Stimulated activated CD8-positive, alpha-beta memory T cell treated with anti-CD3 and anti-CD28 coated beads, Interleukin-2, amount 100 ng/mL, for 1 hour (primary cell): ENCODE data around the gene MAJIN.
A peak's percentile ranks its signal among the peaks of the same experiment; 100 is the strongest.

Experiments
- DNase-seq, 2 donors: peaks; one replicate each; pipeline ENCODE4 v3.0.0-alpha.2; 2020; ENCODE audit warnings: low read depth in 2 of 2

MAJIN gene

DNA sequence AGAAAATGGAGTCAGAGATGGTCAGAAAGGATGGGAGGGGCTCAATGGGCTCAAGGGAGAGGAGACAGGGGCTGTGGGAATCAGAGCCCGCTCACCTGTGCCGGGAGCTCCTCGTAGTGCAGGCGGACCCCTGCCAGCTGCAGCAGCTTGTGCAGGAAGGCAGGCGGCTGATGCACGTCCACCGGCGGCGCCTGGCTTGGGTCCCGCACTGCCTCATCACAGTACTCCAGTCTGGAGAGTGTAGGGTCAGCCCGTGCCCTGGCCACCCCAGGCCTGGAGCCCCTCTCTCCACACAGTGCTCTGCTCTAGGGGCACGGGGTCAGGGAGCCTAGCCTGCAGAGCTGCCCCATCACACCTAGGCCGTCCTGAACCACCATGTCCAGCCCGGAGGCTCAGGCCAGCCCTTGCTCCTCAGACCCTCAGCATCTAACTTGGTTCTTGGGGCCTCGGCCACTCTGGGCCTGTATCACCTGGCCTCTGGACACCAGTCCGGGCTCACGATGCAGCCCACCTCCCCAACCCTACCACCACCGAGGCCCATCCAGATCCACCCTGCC lies 58.7 kb downstream of the MAJIN start:
- DNase-seq: no peak

DNA sequence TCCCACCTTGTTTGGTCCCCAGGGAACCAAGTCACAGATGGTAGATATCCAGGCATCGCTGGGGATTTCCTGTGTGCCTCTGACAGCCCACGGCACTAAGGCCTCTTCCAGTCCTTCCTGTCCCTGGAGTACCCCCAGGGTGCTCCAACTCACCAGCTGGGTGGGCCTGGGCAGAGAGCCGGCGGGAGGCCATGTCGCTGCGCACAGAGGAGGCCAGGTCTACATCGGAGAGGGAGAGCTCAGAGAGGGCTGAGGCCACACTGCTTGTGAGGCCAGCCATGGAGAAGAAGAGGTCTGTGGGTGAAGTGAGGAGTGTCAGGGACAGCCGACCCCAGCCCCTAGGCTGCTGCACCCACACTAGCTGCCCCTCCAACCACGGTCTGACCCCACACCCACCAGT lies 60.2 kb downstream of the MAJIN start:
- DNase-seq: no peak

DNA sequence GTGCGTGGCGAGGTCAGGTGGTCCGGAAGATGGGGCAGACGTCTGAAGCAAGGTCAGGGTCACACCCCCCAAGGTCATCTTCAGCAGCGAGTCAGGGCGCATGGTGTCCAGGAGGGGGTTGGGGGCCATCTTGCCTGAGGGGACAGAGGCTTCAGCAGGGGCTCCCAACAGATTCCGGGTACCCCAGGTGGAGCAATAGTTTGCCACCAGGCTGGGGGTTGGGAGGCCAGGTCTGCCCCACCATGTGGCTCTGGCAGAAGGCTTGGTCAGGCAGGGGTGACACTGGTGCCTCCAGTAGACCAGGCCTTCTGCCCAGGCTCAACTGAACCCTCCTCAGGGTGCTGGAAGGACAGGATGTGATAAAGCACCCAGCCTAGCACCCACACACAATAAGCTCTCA lies 60.8 kb downstream of the MAJIN start:
- DNase-seq: no peak

DNA sequence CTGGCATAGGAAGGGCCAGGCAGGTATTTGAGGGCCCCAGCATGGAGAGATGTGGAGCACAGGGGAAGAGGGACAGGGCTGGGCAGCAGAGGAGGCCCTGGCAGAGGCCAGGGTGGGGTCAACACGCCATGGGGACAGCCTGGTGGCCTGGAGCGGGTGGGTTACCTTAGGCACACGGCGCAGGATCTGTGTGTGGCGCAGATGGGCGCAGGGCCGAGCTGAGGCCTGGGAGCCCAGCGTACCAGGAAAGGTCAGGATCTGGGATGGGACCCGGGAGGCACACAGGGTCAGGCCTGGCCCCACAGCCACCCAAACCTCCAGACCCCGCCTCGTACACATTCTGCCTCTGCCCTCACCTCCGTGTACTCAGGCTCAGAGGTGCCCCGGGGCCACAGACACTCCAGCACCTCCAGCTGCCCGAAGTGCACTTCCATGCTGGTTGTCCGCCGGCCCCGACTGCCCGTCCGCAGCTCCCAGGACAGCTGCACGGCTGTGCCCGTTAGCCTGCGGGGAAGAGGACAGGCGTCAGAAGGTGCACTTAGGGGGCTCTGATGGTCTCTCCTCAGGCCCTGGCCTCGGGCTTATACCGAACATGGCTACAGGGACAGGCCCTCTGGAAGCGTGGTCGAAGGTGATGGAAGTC lies 61.3 kb downstream of the MAJIN start:
- DNase-seq: no peak

DNA sequence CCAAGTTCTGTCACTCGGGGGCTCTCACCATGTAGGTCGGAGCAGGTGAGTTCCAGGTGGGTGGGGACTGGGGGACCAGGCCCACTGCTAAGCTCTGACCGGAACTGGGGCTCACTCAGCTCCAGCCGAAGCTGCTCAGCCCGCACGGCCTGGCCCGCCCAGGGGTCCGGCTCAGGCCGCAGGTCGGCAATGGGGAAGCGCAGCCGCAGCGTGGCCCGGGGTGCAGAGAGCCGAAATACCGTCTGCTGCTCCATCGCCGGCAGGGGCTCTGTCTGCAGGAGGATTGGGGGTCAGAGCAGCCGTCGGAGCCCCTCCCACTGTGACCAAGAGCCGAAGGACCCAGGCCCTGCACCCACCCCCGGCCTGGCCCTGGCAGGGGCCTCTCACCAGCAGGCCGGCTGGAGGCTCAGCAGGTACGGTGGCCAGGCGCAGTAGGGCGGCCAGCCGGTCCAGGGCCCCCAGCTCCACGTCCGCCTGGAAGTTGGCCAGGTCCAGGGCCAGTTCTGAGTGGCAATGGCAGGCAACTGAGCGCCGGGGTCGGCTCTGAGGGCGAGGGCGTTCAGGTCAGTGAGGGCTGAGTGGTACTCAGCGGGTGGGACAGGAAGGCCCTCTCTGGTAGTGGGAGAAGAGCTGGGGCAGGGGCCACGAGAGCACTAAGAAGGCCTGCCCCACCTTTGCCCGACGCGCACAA lies 62.1 kb downstream of the MAJIN start:
- DNase-seq: no peak

DNA sequence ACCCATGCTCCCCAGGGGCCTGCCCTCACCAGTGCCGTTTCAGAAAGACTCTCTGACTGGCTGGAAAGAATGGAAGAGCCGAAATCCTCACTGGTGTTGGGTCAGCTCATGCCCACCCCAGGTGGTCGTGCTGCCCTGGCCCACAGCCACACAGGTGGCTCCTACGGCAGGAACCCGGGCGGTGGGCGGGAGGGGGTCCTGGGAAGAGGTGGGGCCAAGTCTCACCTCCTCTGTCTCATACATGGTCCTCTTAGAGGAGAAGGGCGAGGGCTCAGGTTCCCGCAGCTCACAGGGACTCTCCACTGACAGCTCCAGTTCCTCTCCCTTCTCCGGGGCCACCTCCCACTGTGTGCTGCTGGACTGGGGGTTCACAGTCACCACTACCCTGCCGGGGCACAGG lies 63.1 kb downstream of the MAJIN start:
- no peak for DNase-seq

DNA sequence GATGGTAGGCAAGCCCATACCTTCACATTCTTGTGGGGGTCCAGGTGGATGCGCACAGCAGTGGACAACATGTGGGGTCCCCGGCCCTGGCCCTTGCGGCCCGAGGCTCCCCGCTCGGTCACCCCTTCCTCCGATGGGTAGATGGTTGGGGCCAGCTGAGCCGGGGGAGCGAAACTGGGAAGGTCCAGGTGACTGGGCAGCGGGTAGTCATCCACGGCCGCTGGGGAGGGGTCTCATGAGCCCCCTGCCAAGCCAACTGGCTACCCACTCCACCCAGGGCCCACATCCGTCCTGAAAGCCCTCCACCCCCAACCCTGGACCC lies 65.6 kb downstream of the MAJIN start:
- no peak for DNase-seq

DNA sequence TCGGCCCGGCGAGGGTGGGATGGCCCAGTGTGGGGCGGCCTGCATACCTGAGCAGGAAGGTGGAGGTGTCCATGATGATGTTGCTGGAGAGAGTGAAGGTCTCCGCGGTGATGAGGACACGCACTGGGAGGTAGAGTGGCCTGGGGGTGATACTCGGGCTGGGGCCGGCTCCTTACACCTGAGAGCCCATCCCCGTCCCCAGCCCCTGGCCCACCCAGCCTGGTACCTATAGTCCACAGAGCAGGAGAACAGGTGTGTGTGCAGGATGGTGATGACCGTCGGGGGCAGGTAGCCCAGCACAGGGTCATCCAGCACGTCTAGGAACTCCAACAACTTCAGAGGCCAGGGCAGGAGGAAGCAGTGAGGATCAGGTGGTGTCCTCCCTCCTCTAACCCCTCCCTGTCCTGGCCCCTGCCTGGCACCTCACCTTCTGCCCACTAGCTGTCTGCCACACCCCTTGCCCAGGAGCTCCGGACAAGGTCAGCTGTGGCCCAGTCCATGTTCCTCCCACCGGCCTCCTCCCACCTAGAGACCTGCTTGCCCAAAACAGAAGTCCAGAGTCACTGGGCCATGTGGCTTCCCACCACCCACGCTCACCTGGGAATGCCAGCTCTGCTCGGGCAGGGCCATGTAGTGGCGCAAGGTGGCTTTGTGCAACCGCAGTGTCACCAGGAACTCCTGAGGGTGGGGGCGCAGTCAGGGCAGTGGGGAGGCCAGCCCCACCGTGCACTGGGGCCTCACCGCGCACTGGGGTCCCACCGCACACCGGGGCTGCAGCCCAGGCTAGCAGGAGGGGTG lies 66.2 kb downstream of the MAJIN start:
- no peak for DNase-seq

DNA sequence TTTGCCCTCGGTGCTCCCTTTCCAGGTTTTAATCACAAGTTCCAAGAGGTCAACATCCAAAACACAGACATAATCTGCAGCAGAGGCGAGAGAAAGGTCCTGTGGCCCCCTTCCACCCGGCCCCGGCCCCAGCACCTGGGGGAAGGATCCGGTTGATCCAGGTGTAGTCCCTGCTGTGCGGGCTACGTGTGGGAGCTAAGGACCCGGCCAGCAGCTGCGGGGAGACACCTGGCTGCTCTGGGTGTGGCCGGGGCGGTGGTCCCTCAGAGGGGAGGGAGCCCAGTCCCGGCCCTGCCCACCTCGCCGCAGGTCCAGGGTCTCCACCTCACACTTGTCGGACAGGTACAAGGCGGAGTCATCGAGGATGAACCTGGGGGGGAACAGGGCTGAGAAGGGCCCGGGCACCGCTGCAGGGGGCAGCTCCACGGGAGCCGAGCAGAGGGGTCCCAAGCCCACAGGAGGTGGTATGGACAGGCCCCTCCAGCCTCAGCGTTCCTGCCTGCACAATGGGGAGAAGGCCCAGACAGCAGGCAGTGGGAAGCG lies 68.5 kb downstream of the MAJIN start:
- no peak for DNase-seq

DNA sequence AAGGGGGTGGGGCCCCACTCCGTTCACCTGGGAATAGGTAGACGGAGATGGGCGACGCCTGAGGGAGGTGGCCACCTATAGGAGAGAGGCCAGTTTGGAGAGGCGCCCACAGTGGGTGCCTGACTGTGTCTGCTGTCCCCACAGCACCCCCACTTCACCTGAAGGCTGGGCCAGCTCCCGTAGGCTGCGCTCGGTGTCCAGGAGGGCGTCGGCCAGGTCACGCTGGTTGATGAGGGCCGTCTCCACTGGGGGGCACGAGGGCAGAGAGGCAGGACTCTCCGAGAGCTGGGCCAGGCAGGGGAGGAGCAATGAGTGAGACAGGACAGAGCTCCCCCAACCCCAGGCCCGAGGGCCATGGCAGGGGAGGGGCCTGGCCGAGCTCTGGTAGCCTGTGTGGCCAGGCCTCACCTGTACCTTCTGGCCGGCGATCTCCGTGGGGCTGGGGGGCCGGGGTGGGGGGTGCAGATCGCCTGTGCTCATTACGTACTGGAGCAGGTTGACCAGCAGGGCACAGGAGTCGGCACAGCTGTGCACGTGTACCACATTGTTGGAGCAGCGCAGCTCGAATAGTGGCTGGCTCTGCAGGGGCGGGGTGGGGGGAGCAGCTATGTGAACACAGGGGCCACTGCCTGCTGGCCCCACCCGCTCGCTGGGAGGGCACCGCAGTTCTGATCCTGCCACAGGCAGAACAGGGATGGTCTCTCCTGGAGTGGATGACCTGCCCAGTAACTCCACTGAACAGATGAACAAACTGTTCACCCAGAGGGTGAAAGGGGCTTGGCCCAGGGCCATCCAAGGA lies 69.6 kb downstream of the MAJIN start:
- no peak for DNase-seq

DNA sequence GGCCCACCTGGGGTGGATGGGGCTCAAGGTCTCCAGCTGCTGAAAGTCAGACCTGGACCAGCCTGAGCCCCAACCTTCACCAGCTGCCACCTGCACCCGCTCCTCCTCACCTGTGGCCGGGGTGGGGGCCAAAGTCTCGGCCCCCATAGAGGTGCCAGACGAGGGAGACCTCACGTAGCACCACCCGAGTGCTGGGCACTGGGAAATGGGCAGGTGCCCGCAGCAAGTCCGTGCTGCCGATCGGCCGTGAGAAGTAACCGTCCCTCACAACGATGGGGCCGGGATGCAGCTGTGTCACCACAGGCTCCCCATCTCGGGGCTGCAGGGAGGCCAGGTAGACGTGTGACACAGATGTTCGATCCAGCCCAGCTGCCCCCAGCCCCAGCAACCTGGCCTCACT lies 71.1 kb downstream of the MAJIN start:
- DNase-seq: no peak

DNA sequence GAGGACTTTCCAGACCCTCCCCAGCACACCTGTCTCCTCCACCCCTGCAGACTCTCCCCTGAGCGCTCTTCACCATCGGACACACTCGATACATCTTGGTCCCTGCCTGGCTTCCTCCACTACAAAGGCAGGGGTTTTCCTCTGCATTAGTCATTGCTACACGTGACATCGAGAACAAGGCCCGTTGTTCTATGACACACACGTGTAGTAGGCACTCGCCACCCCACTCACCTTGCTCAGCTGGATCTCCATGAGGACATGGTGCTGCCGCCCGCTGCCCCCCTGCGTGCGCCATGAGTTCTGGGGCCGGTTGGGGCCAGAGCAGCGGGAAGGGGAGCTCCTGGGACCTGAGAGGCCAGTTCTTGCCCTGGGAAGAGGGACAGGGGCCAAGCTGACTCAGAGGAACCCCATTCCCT lies 71.6 kb downstream of the MAJIN start:
- peak in 1 of 2 donors; percentile 39 for DNase-seq

DNA sequence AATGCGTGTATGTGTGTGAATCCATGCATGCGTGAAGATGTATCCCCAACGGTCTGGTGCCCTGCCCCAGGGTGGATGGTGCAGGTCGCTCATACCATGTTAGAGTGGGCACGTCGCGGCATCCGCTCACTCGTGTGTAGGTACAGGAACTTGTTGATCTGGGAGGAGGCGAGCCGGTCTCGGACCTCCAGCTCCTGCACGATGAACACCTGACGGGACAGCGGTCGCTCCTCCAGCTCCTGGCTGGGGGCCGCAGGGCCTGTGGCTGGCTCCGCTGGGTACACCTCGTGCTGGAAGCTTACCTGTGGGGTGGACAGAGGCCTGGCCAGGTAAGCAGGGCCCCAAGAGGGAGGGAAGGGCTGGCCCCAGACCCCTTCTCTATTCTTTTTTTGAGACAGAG lies 73.4 kb downstream of the MAJIN start:
- DNase-seq: no peak

DNA sequence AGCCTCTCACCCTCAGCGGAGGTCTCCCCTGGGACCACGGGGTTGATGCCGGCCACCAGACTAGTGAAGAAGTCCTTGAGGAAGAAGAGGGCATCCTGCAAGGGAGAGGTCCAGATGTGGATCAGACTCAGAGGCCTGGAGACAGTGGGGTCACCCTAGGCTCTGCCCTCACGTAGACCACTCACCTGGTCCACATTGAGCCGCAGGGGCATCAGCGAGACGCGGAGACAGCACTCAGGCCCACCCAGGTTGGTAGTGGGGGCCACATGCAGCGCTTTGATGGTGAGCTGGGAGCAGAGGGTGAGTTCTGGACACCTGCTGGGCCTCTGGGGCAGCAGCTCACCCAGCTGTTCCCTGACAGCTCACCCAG lies 73.8 kb downstream of the MAJIN start:
- no peak for DNase-seq

DNA sequence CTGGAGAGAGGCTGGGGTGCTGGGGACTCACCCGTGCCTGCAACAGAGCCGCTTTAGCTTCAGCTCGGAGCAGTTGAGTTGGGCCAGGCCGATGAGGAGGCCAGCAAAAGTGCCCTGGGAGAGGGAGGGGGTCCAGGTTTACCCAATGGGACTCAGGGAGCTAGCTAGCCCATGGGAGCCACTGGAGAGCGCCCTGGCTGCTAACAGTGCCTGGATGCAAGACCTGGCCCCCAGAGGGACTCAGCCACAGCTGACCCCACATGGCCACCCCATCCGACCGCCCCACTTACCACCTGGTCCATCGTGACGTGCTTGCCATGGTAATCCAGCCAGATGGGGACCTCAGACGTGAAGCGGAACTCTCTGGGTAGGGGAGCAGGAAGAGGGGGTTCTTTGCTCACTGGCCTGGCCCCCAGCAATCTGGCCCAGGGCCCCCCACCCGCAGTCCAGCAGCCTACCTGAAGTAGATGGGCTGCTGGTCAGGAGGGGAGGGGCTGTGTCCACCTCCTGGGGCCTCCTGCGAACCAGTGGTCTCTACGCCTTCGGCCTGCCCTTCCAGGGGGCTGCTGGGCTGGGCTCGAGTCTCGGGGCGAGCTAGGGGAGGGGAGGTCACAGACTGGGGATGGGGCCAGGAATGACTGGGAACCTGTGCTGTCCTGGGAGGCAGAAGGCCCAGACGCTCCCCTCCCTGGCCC lies 74.4 kb downstream of the MAJIN start:
- no peak for DNase-seq

DNA sequence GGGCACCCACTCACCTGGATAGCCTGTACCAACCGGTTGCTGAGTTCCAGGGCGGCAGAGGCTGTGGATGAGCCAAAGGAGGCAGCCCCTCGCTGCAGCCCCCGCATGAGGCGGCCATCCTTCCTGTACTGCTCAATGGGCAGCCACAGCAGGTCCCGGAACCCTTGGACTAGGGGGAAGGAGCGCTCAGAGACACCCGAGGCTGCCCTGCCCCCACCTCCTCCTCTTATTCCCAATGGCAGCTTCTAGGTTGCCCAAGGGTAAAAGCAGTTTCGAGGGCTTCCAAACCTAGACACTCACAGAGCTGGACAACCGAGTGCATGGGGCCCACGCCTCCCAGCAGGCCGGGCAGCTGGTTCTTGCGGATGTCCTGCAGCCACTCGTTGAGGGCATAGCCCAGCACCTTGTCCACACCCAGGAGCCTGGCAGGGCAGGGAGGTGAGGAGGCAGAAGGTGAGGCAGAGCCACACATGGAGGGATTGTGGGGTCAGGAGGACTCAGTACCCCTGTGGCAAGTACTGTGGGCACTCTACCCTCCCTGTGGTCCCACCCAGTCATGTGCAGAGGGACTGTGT lies 75.4 kb downstream of the MAJIN start:
- DNase-seq: no peak

DNA sequence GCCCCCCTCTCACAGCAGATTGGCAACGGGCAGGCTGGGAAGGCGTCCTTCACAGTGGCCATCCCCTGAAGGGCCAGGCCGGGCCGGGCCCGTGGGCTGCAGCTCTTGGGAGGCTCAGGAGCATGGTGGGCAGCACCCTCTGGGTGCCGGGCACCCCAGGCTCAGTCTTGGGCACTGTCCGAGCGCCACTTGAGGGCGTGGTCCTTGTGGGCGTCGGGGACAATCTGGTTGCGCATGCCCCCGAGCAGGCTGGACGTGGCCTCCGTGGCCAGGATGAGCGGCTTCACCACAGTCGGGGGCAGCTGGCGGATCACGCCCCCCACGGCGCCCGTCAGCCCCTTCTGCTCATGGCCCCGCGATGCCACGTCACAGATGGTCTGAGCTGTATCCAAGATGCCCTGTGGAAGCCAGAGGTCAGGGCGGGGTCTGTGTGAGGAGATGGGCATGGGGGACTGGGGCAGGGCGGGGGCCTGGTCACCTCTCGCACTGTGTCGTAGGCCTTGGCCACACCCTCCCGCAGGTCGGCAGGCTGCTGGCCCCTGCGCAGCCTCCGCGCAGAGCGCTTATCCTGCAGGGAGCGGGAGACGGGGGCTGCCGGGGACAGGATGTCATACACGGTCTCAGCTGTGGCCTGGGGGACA lies 77.0 kb downstream of the MAJIN start:
- no peak for DNase-seq

DNA sequence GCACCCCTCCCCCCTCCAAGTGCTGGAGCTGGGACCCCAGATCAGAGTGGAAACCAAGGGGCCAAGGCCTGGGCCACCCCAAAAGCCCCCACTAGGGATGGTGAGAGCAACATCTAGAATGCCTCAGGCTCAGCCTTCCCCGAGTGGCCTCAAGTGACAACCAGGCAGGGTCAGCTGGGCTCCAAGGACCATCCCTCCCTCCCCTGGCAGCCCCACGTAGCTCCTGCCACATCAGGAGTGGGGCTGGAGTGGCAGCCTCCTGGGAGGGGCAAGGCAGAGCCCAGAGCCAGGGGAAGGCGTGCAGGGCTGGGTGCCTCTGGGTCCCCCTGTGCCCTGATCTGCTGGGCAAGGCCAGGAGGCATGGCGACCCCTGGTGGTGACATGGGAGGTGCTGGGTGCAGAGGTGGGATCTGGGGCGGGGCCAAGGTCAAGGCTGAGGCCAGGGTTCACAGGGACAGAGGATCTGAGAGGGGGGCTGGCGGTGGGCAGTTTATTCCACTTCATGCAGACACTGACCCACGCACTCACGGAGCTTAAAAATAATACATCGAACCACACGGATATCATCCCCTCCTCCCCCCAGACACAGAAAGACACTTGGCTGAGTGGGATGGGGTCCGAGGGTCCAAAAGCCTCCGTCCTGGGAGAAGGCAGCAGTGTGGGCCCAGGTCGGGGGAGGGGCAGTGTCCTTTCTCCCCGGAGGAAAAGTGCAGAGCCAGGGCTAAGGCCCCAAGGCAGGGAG lies 77.7 kb downstream of the MAJIN start:
- DNase-seq: peak; percentile 84 to 87

DNA sequence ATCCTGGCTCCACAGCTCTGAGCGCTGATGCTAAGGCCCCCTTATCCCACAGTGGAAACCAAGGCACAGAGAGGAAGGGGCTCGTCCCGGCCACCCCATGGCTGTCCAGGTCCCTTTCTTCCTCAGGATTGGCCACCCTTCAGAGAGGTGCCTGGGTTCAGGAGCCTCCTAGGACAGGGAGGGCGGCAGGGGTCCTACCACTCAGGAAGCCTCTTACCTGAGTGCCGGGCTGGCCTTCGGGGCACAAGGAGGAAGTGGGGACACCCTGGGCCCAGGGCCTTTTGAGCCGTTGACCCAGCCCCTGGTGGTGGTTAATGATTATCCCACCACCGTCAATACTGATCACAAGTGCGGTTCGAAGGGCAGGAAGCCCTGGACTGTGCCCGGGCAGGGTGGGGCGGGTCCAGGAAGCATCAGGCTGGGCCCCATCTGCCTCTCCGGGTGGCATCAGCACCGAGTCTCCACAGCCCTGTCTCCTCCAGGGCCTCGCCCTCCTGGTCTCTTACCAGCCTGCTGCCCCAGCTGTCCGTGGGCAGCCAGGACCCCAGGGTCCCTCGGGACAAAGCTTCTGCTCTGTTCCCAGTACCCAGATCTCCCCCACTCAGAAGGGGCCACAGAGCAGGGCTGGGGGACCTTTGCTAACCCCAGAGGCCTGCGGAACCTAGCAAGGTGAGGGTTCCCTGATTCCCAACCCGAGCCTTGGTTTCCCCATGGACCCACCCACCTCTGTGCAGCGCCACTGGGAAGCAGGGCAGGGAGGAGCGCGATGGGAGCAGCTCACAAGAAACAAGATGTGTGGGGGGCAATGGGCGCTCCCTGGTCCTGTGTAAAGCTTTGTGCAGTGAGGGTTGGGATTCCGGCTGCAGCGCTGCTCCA lies 78.5 kb downstream of the MAJIN start:
- DNase-seq: no peak
